WTC11 (cell line): Measurements from ENCODE around the gene KNSTRN. TPM values are rescaled to one million over a fixed set of nuclear protein-coding genes. Genes with fewer than 3 reads are reported as not detected.

ENCODE experiments used
- ATAC-seq: fragments of 200-7000 bp; cut with Tn5 transposase; 2 replicates; pipeline ENCODE4 v1.10.0; 2021; ENCODE audit warnings: mild to moderate bottlenecking, moderate library complexity
- CTCF ChIA-PET: fragments of 300-600 bp; sonication (Branson Sonifier 250); formaldehyde crosslinking; loops from one replicate; lab custom pipeline; 2021; ENCODE audit warnings: antibody characterized with exemption; lab: Charles Lee
- POLR2A ChIA-PET: fragments of 350-600 bp; sonication (Branson Sonifier 250); formaldehyde crosslinking; loops from one replicate; lab custom pipeline; 2021; ENCODE audit warnings: antibody characterized with exemption; lab: Charles Lee
- DNase-seq: peaks from one replicate; pipeline ENCODE4 v3.0.0; 2021; ENCODE audit warnings: low spot score
- H3K27ac Mint-ChIP-seq: 2 replicates; pipeline ENCODE4 v1.8.0; 2021; ENCODE audit warnings: mixed read lengths
- H3K27me3 Mint-ChIP-seq: 2 replicates; pipeline ENCODE4 v1.8.0; 2021; ENCODE audit warnings: low read depth, mild to moderate bottlenecking, moderate library complexity, mixed read lengths
- H3K36me3 Mint-ChIP-seq: 2 replicates; pipeline ENCODE4 v1.8.0; 2021; ENCODE audit warnings: mixed read lengths
- H3K4me1 Mint-ChIP-seq: 2 replicates; pipeline ENCODE4 v1.8.0; 2022; ENCODE audit warnings: mixed read lengths
- H3K4me3 Mint-ChIP-seq: 2 replicates; pipeline ENCODE4 v1.8.0; 2021; ENCODE audit warnings: mild to moderate bottlenecking, moderate library complexity, mixed read lengths
- H3K9me3 Mint-ChIP-seq: 2 replicates; pipeline ENCODE4 v1.8.0; 2021; ENCODE audit warnings: mixed read lengths
- ETV6 ChIP-seq: sonication (generic); formaldehyde crosslinking; IDR thresholded peaks from 2 replicates; pipeline ENCODE4 v1.8.1; 2022; ENCODE audit warnings: mild to moderate bottlenecking, missing genetic modification reagents
- NFATC4 ChIP-seq: fragments of 250-450 bp; sonication (Bioruptor Pico); IDR thresholded peaks from 2 replicates; pipeline ENCODE4 v1.9.0; 2021; ENCODE audit warnings: mild to moderate bottlenecking
- SMAD4 ChIP-seq: sonication (generic); formaldehyde crosslinking; IDR thresholded peaks from 2 replicates; pipeline ENCODE4 v1.8.0; 2022; ENCODE audit warnings: mild to moderate bottlenecking, missing genetic modification reagents
- SP1 ChIP-seq: sonication (generic); formaldehyde crosslinking; conservative IDR thresholded peaks from 2 replicates; pipeline ENCODE4 v1.8.1; 2022; ENCODE audit warnings: missing genetic modification reagents
- ZBTB21 ChIP-seq: sonication (generic); formaldehyde crosslinking; IDR thresholded peaks from 2 replicates; pipeline ENCODE4 v1.8.1; 2023; ENCODE audit warnings: mild to moderate bottlenecking, missing genetic modification reagents, borderline replicate concordance
- ZNF121 ChIP-seq: sonication (generic); formaldehyde crosslinking; IDR thresholded peaks from 2 replicates; pipeline ENCODE4 v1.8.0; 2023; ENCODE audit warnings: missing genetic modification reagents
- total RNA-seq: library from RNA; stranded (reverse); gene quantifications from 3 replicates; pipeline ENCODE4 v1.2.3, GENCODE V29; 2021
- TF ChIP-seq, protein P1 (sequence below): fragments of 200-600 bp; IDR thresholded peaks from 2 replicates; pipeline ENCODE4 v1.8.0; 2022; ENCODE audit warnings: antibody characterized with exemption
- TF ChIP-seq, protein P2 (sequence below): sonication (generic); formaldehyde crosslinking; IDR thresholded peaks from 2 replicates; pipeline ENCODE4 v1.8.1; 2023; ENCODE audit warnings: mild to moderate bottlenecking, missing genetic modification reagents
- TF ChIP-seq, protein P3 (sequence below): sonication (generic); formaldehyde crosslinking; IDR thresholded peaks from 2 replicates; pipeline ENCODE4 v1.8.1; 2022; ENCODE audit warnings: mild to moderate bottlenecking, moderate library complexity, missing genetic modification reagents
- TF ChIP-seq, protein P4 (sequence below): sonication (generic); formaldehyde crosslinking; IDR thresholded peaks from 2 replicates; pipeline ENCODE4 v1.8.1; 2023; ENCODE audit warnings: mild to moderate bottlenecking, missing genetic modification reagents
- TF ChIP-seq, protein P5 (sequence below): sonication (generic); formaldehyde crosslinking; IDR thresholded peaks from 2 replicates; pipeline ENCODE4 v1.8.0; 2022; ENCODE audit warnings: mild to moderate bottlenecking, missing genetic modification reagents

The KNSTRN gene
- total RNA-seq, 1 experiment from 2014 or later = 73.4 TPM

DNA sequence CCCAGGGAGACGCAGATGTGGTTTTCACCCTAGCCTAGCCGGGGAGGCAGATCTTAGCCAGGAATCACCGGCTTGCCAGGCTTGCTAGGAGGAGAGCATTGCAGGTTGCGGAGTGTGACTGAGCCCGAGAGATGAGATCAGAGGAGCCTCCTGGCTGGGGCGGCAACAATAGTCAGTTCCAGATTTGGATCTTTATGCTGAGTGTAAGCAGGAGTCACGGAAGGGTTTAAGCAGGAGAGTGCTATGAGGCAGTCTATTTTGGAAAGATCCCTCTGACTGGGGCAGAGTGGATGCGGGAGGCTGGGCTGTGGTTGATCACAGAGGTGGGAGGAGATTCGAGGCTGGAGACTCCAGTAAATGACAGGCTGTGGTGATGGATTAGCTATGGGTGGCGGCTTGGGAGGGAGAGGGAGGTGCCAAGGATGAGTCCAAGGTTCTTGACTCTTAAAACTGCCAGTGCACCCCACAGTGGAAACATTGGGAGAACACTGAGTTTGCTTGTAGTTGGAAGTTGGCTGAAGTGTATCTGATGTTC is 47.8 kb downstream of the KNSTRN start (continued):
- TF ChIP-seq, protein P1, sequence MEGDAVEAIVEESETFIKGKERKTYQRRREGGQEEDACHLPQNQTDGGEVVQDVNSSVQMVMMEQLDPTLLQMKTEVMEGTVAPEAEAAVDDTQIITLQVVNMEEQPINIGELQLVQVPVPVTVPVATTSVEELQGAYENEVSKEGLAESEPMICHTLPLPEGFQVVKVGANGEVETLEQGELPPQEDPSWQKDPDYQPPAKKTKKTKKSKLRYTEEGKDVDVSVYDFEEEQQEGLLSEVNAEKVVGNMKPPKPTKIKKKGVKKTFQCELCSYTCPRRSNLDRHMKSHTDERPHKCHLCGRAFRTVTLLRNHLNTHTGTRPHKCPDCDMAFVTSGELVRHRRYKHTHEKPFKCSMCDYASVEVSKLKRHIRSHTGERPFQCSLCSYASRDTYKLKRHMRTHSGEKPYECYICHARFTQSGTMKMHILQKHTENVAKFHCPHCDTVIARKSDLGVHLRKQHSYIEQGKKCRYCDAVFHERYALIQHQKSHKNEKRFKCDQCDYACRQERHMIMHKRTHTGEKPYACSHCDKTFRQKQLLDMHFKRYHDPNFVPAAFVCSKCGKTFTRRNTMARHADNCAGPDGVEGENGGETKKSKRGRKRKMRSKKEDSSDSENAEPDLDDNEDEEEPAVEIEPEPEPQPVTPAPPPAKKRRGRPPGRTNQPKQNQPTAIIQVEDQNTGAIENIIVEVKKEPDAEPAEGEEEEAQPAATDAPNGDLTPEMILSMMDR = no peak
- TF ChIP-seq ZBTB21 (no peak), SP1 (CRISPR knock-in tag) (no peak)
- TF ChIP-seq, protein P2, sequence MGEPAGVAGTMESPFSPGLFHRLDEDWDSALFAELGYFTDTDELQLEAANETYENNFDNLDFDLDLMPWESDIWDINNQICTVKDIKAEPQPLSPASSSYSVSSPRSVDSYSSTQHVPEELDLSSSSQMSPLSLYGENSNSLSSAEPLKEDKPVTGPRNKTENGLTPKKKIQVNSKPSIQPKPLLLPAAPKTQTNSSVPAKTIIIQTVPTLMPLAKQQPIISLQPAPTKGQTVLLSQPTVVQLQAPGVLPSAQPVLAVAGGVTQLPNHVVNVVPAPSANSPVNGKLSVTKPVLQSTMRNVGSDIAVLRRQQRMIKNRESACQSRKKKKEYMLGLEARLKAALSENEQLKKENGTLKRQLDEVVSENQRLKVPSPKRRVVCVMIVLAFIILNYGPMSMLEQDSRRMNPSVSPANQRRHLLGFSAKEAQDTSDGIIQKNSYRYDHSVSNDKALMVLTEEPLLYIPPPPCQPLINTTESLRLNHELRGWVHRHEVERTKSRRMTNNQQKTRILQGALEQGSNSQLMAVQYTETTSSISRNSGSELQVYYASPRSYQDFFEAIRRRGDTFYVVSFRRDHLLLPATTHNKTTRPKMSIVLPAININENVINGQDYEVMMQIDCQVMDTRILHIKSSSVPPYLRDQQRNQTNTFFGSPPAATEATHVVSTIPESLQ = no peak

DNA sequence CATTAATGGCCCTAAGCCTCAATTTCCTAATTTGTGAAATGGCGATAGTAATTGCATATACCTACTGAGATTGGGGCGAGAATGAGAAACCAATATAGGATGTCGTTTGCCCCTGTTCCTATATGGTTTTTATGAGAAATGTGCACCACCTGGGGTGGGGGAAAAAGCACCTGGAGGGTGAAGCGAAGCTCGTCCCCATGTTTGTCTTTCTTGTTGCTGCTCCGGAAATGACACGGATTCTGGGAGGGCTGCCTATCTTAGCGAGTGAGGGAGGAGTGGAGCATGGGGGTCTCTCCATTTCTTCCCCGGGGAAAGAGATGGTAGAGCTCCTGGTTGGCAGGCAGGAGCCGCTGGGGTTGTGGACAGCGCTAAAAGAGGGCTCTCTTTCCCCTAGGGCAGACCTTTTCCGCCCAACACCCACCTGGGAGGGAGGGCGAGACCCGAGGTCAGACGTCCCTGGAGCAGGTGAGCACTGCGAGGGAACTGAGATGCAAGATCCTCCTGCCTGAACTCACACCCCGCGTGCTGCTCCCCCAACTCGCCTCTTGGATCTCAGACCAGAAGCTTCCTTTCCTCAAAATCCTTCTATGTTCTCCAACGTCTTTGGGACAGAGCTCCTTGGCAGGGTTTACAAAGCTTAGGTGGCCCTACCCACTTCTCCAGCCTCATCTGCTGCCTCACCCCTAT is 52.6 kb downstream of the KNSTRN start:
- CTCF ChIA-PET = interaction anchor here (0.7 to 1.8 kb wide), 6 partner anchors 14 to 95 kb away, joined by 3 to 7 read pairs (median 4); partner anchors contain the start of gene CCDC9B
- Mint-ChIP-seq H3K4me1 (peaks cover 41% of the 10 kb centered on the region), H3K27ac (no peak overlapping the region), H3K4me3 (peak overlapping the region; percentile 73), H3K36me3 (no peaks in the 10 kb centered on the region), H3K9me3 (no peaks in the 10 kb centered on the region), H3K27me3 (peaks cover 39% of the 10 kb centered on the region)
- ATAC-seq (no peak), DNase-seq (no peak)
- TF ChIP-seq, protein P3, sequence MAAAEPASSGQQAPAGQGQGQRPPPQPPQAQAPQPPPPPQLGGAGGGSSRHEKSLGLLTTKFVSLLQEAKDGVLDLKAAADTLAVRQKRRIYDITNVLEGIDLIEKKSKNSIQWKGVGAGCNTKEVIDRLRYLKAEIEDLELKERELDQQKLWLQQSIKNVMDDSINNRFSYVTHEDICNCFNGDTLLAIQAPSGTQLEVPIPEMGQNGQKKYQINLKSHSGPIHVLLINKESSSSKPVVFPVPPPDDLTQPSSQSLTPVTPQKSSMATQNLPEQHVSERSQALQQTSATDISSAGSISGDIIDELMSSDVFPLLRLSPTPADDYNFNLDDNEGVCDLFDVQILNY (CRISPR knock-in tag) = no peak
- TF ChIP-seq ZNF121 = peak; percentile 65; the same call in 1 of the 2 replicates
- 0 out of 2 replicates have a peak, but pooled peaks have one; percentile 8 for TF ChIP-seq ETV6 (CRISPR knock-in tag)
- TF ChIP-seq, protein P4, sequence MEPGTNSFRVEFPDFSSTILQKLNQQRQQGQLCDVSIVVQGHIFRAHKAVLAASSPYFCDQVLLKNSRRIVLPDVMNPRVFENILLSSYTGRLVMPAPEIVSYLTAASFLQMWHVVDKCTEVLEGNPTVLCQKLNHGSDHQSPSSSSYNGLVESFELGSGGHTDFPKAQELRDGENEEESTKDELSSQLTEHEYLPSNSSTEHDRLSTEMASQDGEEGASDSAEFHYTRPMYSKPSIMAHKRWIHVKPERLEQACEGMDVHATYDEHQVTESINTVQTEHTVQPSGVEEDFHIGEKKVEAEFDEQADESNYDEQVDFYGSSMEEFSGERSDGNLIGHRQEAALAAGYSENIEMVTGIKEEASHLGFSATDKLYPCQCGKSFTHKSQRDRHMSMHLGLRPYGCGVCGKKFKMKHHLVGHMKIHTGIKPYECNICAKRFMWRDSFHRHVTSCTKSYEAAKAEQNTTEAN (CRISPR knock-in tag) = 0 out of 2 replicates have a peak, but pooled peaks have one; percentile 8
- TF ChIP-seq, protein P5, sequence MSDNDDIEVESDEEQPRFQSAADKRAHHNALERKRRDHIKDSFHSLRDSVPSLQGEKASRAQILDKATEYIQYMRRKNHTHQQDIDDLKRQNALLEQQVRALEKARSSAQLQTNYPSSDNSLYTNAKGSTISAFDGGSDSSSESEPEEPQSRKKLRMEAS = peak; percentile 37; the same call in 1 of the 2 replicates
- no peak for TF ChIP-seq SMAD4 (CRISPR knock-in tag)
- POLR2A ChIA-PET = no interaction called here

DNA sequence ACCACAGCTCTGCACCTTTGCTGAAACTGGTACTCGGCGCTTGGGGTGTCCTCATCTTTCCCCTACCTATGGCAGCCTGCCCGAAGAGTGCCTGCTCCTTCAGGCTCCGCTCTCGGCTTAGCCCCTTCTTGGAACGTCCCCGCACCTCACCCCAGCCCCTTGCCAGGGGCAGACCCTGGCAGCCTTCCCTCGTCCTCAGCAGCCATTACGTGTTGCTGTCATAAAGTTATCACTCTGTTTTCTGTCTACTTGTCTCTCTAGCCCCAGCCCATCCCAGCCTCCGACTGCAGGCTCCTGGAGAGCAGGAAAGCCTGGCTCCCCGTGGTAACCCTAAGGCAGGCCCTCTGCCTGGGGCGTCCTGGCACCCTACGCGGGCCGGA is 53.2 kb downstream of the KNSTRN start:
- ChIA-PET CTCF (interaction anchor here (0.7 to 1.8 kb wide), 7 partner anchors 14 to 95 kb away, joined by 3 to 7 read pairs (median 4); partner anchors contain the start of genes CCDC9B and IVD), POLR2A (no interaction called here)
- 0 out of 2 replicates have a peak overlapping the region, but pooled peaks have one; percentile 54 for H3K27ac Mint-ChIP-seq
- no peaks in the 10 kb centered on the region for H3K9me3 Mint-ChIP-seq
- TF ChIP-seq, protein P5 = peak; percentile 58
- TF ChIP-seq NFATC4 (CRISPR knock-in tag) = no peak
- no peak for ATAC-seq
- H3K27me3 Mint-ChIP-seq = peaks cover 39% of the 10 kb centered on the region
- peaks cover 36% of the 10 kb centered on the region for H3K4me1 Mint-ChIP-seq
- H3K4me3 Mint-ChIP-seq = peak overlapping the region; percentile 73
- DNase-seq = no peak
- H3K36me3 Mint-ChIP-seq = no peaks in the 10 kb centered on the region
